ENCODE measurements around the gene DARS1.

DNA sequence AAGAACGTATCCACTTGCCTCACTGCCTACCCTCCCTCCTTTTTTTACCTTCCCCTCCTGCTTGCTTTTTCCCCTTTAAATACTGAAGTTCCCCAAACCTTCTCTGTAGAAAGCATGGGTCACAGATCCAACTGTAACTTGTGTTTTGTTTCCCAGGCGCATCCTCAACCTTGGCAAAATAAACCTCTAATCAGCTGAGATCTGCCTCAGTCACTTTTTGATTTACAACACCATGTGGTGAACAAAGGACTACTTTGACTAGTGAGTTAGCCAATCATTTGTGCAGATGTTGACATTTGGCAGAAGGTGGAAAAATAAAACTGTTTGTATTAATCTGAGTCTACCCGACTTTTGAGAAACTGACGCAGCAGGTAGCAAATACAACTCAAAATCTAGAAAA, 85.9 kb downstream of the DARS1 start:
- TF ChIP-seq CTCF (IDR thresholded peaks at IDR 0.05; ENCODE audit: borderline replicate concordance, extremely low read depth, low read length, poor library complexity, severe bottlenecking) (no peak), EZH2 (IDR thresholded peaks at IDR 0.05; ENCODE audit: borderline replicate concordance, low read depth, low read length, severe bottlenecking) (no peak)

Data from DND-41 (cell line).